Brain microvascular endothelial cell (primary cell): Measurements from ENCODE around the gene ZSCAN32.

Experiments used
- DNase-seq: peaks from one replicate; pipeline ENCODE4 v3.0.0-alpha.2; 2020
- H3K27ac ChIP-seq: fragments of 250-450 bp; sonication (Bioruptor Pico); 2 replicates; pipeline ENCODE4 v1.5.1; 2020; ENCODE audit warnings: mild to moderate bottlenecking, moderate library complexity
- H3K27me3 ChIP-seq: fragments of 250-450 bp; sonication (Bioruptor Pico); replicated peaks from 2 replicates; pipeline ENCODE4 v1.5.1; 2020; ENCODE audit warnings: mild to moderate bottlenecking
- H3K36me3 ChIP-seq: fragments of 250-450 bp; sonication (Bioruptor Pico); replicated peaks from 2 replicates; pipeline ENCODE4 v1.5.1; 2020; ENCODE audit warnings: mild to moderate bottlenecking
- H3K4me3 ChIP-seq: 2 replicates; pipeline ENCODE4 v1.5.1; 2011; ENCODE audit warnings: low read depth, mild to moderate bottlenecking, control low read depth, low read length, moderate library complexity
- in situ Hi-C: cut with HindIII; loops from 2 replicates; pipeline ENCODE4 v1.10.0; 2017; ENCODE audit warnings: low sequenced_read_pairs, low pct_ligation_motif_present
- TF ChIP-seq, protein P1 (sequence below): IDR thresholded peaks from 2 replicates; pipeline ENCODE4 v1.5.1; 2011; ENCODE audit warnings: low read depth, mild to moderate bottlenecking, moderate library complexity, low read length, control low read depth, inconsistent platforms; ENCODE audit errors: missing control alignments

ZSCAN32 gene

DNA sequence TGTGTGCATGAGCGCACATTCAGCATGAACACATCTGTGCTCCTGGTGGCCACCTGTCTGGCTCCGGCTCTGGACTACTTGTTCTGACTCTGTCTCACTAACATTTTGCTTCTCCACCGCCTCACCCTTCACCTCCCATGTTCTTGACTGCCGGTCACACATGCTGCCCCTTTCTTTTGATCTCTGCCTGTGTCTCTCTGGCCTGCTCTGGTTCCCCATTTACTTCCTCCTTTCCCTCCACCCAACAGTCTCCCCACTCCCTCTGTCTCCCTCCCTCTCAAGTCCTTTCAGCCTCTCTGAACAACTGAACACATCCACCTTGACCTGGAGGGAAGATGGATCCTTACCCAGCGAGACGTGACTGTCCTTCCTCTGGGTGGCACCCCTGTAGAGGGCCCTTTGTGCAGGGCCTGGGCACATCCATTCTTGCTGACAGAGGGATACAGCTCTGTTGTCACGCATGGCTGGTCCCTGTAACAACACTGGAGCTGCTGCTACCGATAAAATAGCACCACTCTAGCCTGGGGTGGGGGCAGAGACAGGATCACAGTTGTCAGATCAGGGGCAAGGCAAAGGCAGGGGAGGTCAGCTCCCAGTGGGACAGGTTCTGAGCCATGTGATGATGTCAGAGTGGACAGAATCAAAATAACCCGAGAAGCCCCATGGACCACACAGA lies 11.0 kb downstream of the ZSCAN32 start:
- in situ Hi-C loops: no loop called here
- TF ChIP-seq, protein P1, sequence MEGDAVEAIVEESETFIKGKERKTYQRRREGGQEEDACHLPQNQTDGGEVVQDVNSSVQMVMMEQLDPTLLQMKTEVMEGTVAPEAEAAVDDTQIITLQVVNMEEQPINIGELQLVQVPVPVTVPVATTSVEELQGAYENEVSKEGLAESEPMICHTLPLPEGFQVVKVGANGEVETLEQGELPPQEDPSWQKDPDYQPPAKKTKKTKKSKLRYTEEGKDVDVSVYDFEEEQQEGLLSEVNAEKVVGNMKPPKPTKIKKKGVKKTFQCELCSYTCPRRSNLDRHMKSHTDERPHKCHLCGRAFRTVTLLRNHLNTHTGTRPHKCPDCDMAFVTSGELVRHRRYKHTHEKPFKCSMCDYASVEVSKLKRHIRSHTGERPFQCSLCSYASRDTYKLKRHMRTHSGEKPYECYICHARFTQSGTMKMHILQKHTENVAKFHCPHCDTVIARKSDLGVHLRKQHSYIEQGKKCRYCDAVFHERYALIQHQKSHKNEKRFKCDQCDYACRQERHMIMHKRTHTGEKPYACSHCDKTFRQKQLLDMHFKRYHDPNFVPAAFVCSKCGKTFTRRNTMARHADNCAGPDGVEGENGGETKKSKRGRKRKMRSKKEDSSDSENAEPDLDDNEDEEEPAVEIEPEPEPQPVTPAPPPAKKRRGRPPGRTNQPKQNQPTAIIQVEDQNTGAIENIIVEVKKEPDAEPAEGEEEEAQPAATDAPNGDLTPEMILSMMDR: no peak
- Histone ChIP-seq H3K27me3 (no peaks in the 10 kb centered on the region), H3K27ac (no peak overlapping the region), H3K4me3 (no peak overlapping the region), H3K36me3 (peaks cover 54% of the 10 kb centered on the region)
- DNase-seq: no peak

DNA sequence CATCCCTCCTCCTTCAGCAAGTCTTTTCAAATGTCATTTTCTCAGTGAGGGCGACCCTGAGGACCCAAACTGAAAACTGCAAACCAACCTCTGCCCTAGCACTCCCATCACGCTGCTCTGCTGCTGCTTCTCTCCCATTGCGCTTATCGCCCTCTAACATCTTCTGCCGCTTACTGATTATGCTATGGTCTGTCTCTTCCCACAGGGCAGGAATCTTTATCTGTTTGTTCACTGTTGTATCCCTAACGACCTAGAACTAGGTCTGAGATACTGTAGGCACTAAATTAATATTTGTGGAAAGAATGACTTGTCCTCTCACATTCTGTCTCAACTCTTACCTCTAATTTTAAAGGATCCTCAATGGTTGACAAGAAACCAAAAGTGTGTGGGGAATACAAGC lies 12.5 kb downstream of the ZSCAN32 start:
- DNase-seq: no peak
- H3K36me3 ChIP-seq: peaks cover 54% of the 10 kb centered on the region
- TF ChIP-seq, protein P1: no peak
- no peak overlapping the region for H3K4me3 ChIP-seq
- in situ Hi-C loops: no loop called here
- no peaks in the 10 kb centered on the region for H3K27me3 ChIP-seq
- H3K27ac ChIP-seq: no peak overlapping the region

DNA sequence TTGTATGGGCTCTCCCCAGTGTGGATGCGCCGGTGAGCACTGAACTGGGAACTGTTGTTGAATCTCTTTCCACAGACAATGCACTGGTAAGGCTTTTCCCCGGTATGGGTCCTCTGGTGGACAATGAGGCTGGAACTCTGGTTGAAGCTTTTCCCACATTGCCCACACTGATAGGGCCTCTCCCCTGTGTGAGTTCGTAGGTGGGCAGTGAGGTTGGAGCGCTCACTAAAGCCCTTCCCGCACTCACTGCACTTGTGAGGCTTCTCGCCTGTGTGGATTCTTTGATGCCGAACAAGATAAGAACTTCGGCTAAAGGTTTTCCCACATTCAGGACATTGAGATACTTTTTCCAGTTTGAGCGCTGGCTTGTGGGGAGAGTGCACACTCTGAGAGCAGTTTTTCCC lies 17.8 kb downstream of the ZSCAN32 start:
- H3K36me3 ChIP-seq: peaks cover 41% of the 10 kb centered on the region
- TF ChIP-seq, protein P1: no peak
- in situ Hi-C loops: no loop called here
- no peak overlapping the region for H3K27ac ChIP-seq
- H3K27me3 ChIP-seq: no peaks in the 10 kb centered on the region
- DNase-seq: no peak
- no peak overlapping the region for H3K4me3 ChIP-seq

DNA sequence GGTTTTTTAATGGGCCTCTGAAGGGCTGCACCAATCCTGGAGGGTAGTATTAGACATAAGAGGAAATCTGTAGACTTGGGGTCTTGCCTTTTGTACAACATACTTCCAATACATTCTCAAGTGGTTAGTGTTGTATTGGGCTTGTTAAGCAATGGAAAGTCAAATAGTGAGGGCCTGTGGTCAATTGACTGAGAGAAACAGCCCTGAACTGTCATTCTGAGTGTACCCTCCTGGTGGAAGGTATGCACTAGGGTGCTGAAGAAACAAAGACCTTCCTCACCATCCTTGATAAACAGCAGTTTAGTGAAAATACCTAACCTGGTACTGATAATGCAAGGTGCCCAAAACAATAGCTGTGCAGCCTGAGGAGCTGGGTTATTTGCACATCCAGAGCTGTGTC lies 22.9 kb downstream of the ZSCAN32 start:
- in situ Hi-C loops: no loop called here

DNA sequence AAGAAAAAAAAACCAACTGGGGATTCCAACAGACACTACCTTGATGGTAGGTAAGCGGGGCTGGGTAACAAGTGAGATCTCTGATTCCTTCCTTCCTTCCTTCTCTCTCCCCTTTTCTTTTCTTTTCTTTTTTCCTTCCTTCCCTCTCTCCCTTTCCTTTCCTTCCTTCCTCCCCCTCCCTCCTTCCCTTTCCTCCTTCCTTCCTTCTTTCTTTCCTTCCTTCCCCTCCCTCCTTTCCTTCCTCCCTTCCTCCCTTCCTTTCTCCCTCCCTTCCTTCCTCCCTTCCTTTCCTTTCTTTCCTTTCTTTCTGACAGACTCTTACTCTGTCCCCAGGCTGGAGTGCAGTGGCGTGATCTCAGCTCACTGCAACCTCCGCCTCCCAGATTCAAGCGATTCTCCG lies 25.1 kb downstream of the ZSCAN32 start:
- in situ Hi-C loops: no loop called here
- TF ChIP-seq, protein P1: no peak
- Histone ChIP-seq H3K36me3 (no peaks in the 10 kb centered on the region), H3K27ac (no peak overlapping the region), H3K27me3 (no peaks in the 10 kb centered on the region), H3K4me3 (no peak overlapping the region)
- DNase-seq: no peak

More for the DNA sequence above, 22.9 kb downstream of the ZSCAN32 start:
- TF ChIP-seq, protein P1: no peak
- Histone ChIP-seq H3K27ac (no peak overlapping the region), H3K27me3 (no peaks in the 10 kb centered on the region), H3K4me3 (no peak overlapping the region), H3K36me3 (peaks cover 10% of the 10 kb centered on the region)
- DNase-seq: no peak

DNA sequence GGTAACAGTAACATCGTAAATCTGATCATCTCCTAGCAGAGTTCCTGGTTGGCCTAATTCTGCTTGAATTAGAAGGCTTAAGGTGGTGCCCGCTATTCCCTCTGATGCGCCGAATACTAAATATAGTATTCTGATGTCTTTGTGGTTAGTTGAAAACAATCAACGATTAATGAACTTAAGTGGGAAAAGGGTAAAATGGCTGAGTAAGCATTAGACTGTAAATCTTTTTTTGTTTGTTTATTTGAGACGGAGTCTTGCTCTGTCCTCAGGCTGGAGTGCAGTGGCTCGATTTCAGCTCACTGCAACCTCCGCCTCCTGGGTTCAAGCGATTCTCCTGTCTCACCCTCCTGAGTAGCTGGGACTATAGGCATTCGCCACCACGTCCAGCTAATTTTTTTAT lies 31.7 kb downstream of the ZSCAN32 start:
- H3K4me3 ChIP-seq: no peak overlapping the region
- in situ Hi-C loops: no loop called here
- no peak for DNase-seq
- H3K27ac ChIP-seq: no peak overlapping the region
- no peaks in the 10 kb centered on the region for H3K36me3 ChIP-seq
- TF ChIP-seq, protein P1: no peak
- no peaks in the 10 kb centered on the region for H3K27me3 ChIP-seq
